Stimulated activated CD8-positive, alpha-beta memory T cell treated with anti-CD3 and anti-CD28 coated beads, Interleukin-7, amount 100 ng/mL, for 1 hour (primary cell): Measurements from ENCODE around the gene SH3GL1.
A peak's percentile ranks its signal among the peaks of the same experiment; 100 is the strongest.
"Not testable (repeated sequence)": the region's sequence is repeated elsewhere in the genome, so short reads cannot be mapped to it uniquely, and the experiment has no call there.

ENCODE experiments used
- DNase-seq, 2 donors: peaks; one replicate each; pipeline ENCODE4 v3.0.0-alpha.2; 2020; ENCODE audit warnings: low read depth in 2 of 2

Gene SH3GL1

GRCh38 chr19:4343370-4344307 lies 56.7 kb downstream of the SH3GL1 start, which contains the start of gene MPND:
Gene MPND, plus strand, starts transcription at chr19:4343562. Its CDS starts 32 bp downstream, at chr19:4343594.
- peak; percentile 75 to 86 for DNase-seq

- DNase-seq = peak; percentile 72 to 74
These were observed 57.6 kb downstream of the SH3GL1 start for GRCh38 chr19:4342615-4343369.

- no peak for DNase-seq
These were observed 58.1 kb downstream of the SH3GL1 start for GRCh38 chr19:4342314-4342614.

GRCh38 chr19:4338441-4339355 lies 61.6 kb downstream of the SH3GL1 start, which contains the start of gene STAP2:
Gene STAP2, minus strand, starts transcription at chr19:4338827. Its CDS starts 74 bp downstream, at chr19:4338753.
- DNase-seq = no peak

GRCh38 chr19:4337906-4338440 lies 62.4 kb downstream of the SH3GL1 start:
- DNase-seq = no peak

- DNase-seq = no peak
These were observed 65.3 kb downstream of the SH3GL1 start for GRCh38 chr19:4334929-4335570.

- DNase-seq = no peak
These were observed 70.5 kb downstream of the SH3GL1 start for GRCh38 chr19:4329858-4330257.

- not testable (repeated sequence) for DNase-seq
These were observed 71.2 kb downstream of the SH3GL1 start for GRCh38 chr19:4328991-4329681.

- peak; percentile 88 to 98 for DNase-seq
These were observed 71.9 kb downstream of the SH3GL1 start for GRCh38 chr19:4328243-4328990.

- DNase-seq = no peak
These were observed 72.5 kb downstream of the SH3GL1 start for GRCh38 chr19:4327877-4328242.

GRCh38 chr19:4327252-4327876 lies 73.0 kb downstream of the SH3GL1 start:
- DNase-seq = peak in 1 of 2 donors; percentile 54

- DNase-seq = no peak
These were observed 73.5 kb downstream of the SH3GL1 start for GRCh38 chr19:4326837-4327251.

- DNase-seq = no peak
These were observed 74.0 kb downstream of the SH3GL1 start for GRCh38 chr19:4326215-4326836.

- DNase-seq = no peak
These were observed 76.1 kb downstream of the SH3GL1 start for GRCh38 chr19:4324228-4324627.

GRCh38 chr19:4323692-4324091 lies 76.7 kb downstream of the SH3GL1 start:
- DNase-seq = no peak

- no peak for DNase-seq
These were observed 77.2 kb downstream of the SH3GL1 start for GRCh38 chr19:4322942-4323665.

GRCh38 chr19:4320419-4320818 lies 79.9 kb downstream of the SH3GL1 start:
- no peak for DNase-seq
